Colon (tissue), 2 donors: Measurements from ENCODE around the gene DCT.

Experiments
- FAIRE-seq: peaks from 2 replicates; lab custom pipeline; 2012; peaks lifted over from hg19 to GRCh38; lab: Jason Lieb, UNC
- donor health status: control.
- donor health status: control.

DCT gene

GRCh38 chr13:94394723-94395122, 84.8 kb downstream of the DCT start:
- FAIRE-seq, result no peak

- FAIRE-seq, result no peak
Observed at GRCh38 chr13:94390881-94391280, 88.6 kb downstream of the DCT start.

GRCh38 chr13:94389604-94390351, 89.7 kb downstream of the DCT start:
- no peak for FAIRE-seq

DNA sequence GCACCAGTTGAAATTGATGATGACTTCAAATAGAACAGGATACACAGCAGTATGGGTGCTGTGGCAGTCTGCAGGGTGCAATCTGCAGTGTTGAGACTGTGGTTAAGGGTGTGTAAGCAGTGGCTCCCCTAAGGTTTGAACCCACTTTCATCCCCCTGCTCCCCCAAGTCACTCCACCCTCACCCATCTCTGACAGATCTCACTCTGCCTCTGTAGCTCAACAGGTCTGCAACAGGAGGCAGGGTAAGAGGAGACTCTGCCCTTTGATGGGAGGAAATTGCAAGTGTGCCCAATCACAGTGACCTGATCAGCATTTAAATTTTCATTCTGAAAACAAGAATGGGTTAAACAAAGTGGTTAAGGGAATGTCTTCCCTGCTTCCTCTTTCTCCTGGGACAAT, 92.4 kb downstream of the DCT start:
- no peak for FAIRE-seq
